ENCODE measurements around the gene NEURL4.

The NEURL4 gene

DNA sequence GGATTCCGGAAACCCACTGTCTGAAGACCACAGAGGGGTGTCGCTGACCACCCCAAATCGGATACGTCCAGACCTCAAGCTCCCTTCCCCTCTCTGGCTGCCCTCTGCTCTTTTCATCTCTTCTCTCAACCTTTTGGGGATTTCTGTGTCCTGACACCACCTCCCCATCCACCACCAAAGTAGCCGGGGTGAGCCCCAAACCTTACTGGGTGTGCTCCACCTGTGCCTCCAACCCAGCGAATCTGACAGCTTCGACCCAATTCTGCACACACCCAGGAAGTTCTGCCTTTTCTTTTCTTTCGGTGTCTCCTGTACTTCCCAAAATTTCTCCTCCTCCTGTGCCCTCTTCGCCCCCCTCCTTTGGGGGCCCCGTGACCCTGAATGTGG is 23.4 kb upstream of the NEURL4 start:
- Histone ChIP-seq H3K27ac (peak overlapping the region; percentile 99), H3K4me1 (peaks cover 0 to 73% (median 41%) of the 10 kb centered on the region in 4 donors), H3K9me3 (no peaks in the 10 kb centered on the region), H3K27me3 (no peaks in the 10 kb centered on the region), H3K36me3 (no peaks in the 10 kb centered on the region), H3K4me3 (peak overlapping the region; percentile 86 to 91)
- TF ChIP-seq, protein P1, sequence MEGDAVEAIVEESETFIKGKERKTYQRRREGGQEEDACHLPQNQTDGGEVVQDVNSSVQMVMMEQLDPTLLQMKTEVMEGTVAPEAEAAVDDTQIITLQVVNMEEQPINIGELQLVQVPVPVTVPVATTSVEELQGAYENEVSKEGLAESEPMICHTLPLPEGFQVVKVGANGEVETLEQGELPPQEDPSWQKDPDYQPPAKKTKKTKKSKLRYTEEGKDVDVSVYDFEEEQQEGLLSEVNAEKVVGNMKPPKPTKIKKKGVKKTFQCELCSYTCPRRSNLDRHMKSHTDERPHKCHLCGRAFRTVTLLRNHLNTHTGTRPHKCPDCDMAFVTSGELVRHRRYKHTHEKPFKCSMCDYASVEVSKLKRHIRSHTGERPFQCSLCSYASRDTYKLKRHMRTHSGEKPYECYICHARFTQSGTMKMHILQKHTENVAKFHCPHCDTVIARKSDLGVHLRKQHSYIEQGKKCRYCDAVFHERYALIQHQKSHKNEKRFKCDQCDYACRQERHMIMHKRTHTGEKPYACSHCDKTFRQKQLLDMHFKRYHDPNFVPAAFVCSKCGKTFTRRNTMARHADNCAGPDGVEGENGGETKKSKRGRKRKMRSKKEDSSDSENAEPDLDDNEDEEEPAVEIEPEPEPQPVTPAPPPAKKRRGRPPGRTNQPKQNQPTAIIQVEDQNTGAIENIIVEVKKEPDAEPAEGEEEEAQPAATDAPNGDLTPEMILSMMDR (IDR thresholded peaks at IDR 0.05) = peak in 1 of 2 experiments; percentile 53
- intact Hi-C loops (cut with DNase I; ENCODE audit: low total_unique reads) = loop anchor here (1.0 to 5.0 kb wide), 3 partner anchors 85 to 210 kb away; partner anchors contain the start of genes FGF11, SENP3 and TMEM102
- no peak for DNase-seq

GRCh38 chr17:7351665-7352502 is 22.7 kb upstream of the NEURL4 start, which contains the start of gene KCTD11:
Gene KCTD11, plus strand, starts transcription at chr17:7352162.
- TF ChIP-seq, protein P1 (IDR thresholded peaks at IDR 0.05) = peak in 1 of 2 experiments; percentile 62
- intact Hi-C loops (cut with DNase I; ENCODE audit: low total_unique reads) = loop anchor here (1.0 to 5.0 kb wide), 3 partner anchors 85 to 210 kb away; partner anchors contain the start of genes FGF11, SENP3 and TMEM102
- peaks cover 0 to 73% (median 41%) of the 10 kb centered on the region in 4 donors for H3K4me1 ChIP-seq

GRCh38 chr17:7348478-7349242 is 19.5 kb upstream of the NEURL4 start:
- TF ChIP-seq, protein P1 (IDR thresholded peaks at IDR 0.05) = no peak

More at GRCh38 chr17:7351665-7352502, 22.7 kb upstream of the NEURL4 start, which contains the start of gene KCTD11:
- no peaks in the 10 kb centered on the region for H3K27me3 ChIP-seq
- peak within 1 kb of the TSS; percentile 99 for H3K27ac ChIP-seq
- no peaks in the 10 kb centered on the region for H3K9me3 ChIP-seq
- peak within 1 kb of the TSS; percentile 86 to 91 for H3K4me3 ChIP-seq
- no peaks in the 10 kb centered on the region for H3K36me3 ChIP-seq
- peak; percentile 92 to 97 for DNase-seq

GRCh38 chr17:7347630-7348477 is 18.7 kb upstream of the NEURL4 start:
- no peak for DNase-seq
- H3K9me3 ChIP-seq = no peaks in the 10 kb centered on the region
- H3K36me3 ChIP-seq = no peaks in the 10 kb centered on the region
- intact Hi-C loops (cut with DNase I; ENCODE audit: low total_unique reads) = loop anchor here (10.0 kb wide), 1 partner anchor 93 kb away; the partner anchor contains the start of genes CTDNEP1 and ELP5
- peaks cover 0 to 36% (median 16%) of the 10 kb centered on the region in 4 donors for H3K4me1 ChIP-seq
- no peak overlapping the region for H3K27ac ChIP-seq
- no peak overlapping the region for H3K4me3 ChIP-seq
- TF ChIP-seq, protein P1 (IDR thresholded peaks at IDR 0.05) = no peak
- peaks cover 0 to 7% of the 10 kb centered on the region in 2 donors for H3K27me3 ChIP-seq

More at GRCh38 chr17:7348478-7349242, 19.5 kb upstream of the NEURL4 start:
- H3K9me3 ChIP-seq = no peaks in the 10 kb centered on the region
- H3K27ac ChIP-seq = peak overlapping the region in 1 of 2 donors; percentile 99
- no peaks in the 10 kb centered on the region for H3K27me3 ChIP-seq
- H3K4me1 ChIP-seq = peaks cover 0 to 44% (median 24%) of the 10 kb centered on the region in 4 donors
- H3K4me3 ChIP-seq = no peak overlapping the region
- DNase-seq = no peak
- no peaks in the 10 kb centered on the region for H3K36me3 ChIP-seq
- intact Hi-C loops (cut with DNase I; ENCODE audit: low total_unique reads) = loop anchor here (10.0 kb wide), 1 partner anchor 94 kb away; the partner anchor contains the start of genes CTDNEP1 and ELP5

Measured in tibial artery (tissue), 4 donors.